ENCODE measurements around the gene PRODH2.
A peak's percentile ranks its signal among the peaks of the same experiment; 100 is the strongest.

PRODH2 gene

DNA sequence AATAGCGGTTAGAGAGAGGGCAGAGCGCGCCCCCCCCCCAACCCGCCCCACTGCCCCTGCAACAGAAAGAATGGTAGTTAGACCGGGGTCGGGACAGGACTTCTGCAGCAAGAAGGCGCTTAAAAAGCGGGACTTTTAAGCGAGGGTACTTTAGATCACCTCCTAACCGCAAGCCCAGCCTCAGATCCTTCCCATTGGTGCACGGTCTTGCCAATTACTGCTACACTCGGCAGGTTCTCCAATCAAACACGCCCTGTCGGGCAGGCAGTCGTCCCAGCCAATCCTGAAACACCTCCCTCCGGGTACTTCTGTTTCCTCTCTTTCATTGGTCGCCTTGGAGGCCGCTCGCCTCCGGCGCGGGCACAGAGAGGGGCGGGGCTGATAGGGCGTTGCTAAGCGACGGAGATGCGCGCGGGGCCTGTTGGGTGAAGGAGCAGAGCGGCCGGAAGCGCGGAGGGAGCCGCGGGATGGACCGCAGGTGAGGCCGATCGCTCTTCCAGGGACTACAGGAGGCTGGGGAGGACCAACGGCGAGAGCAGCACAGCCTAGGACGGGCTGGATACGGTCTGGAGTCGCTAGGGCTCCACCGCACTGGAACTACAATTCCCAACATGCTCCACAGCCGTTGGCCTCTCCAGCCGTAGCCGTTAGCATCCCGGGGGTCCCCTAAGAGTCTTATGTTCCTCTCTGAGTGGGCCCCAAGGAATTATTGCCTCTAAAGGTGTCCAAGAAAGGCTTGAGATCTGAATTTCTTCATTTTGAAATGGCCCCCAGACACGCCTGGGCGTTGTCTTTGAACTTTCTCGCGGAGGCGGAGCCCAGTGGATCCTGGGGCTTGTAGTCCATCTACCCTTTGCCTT is 54.7 kb downstream of the PRODH2 start, which contains the start of gene PROSER3:
Gene PROSER3 (plus strand): TSS at position 428 of the 860 bp plus-strand sequence. CDS start 40 bp downstream, at position 468.
- peak; percentile 98 for DNase-seq (ENCODE audit: low read depth)

DNA sequence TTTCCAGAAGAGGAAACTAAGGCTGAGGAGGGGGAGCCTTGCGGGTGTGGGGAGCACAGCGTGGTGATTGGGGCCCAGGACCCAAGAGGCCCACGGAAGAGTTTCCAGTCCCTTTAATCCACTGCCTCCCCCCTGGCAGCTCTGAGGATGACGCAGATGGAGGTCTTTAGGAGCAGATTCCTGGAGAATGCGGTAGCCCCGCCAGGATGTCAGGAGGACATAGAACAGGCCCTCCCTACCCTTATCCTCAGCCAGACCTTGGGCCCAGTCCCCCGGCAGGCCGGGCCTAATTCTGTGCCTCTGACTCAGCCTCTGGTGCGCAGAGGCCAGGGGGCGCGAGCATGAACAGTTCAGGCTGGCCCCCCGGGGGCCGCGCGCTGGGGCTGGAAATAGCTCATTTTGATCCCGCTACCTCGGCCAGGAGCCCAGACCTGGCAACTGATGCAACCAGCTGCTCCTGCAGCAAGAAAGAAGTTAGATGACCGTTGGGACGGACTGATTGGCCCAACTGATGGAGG is 55.4 kb downstream of the PRODH2 start:
- no peak for DNase-seq (ENCODE audit: low read depth)

GRCh38 chr19:35756377-35757230 is 56.0 kb downstream of the PRODH2 start, which contains the start of gene HSPB6:
Gene HSPB6, minus strand, starts transcription at chr19:35757029. Its CDS starts 21 bp downstream, at chr19:35757008.
- DNase-seq (ENCODE audit: low read depth) = no peak

DNA sequence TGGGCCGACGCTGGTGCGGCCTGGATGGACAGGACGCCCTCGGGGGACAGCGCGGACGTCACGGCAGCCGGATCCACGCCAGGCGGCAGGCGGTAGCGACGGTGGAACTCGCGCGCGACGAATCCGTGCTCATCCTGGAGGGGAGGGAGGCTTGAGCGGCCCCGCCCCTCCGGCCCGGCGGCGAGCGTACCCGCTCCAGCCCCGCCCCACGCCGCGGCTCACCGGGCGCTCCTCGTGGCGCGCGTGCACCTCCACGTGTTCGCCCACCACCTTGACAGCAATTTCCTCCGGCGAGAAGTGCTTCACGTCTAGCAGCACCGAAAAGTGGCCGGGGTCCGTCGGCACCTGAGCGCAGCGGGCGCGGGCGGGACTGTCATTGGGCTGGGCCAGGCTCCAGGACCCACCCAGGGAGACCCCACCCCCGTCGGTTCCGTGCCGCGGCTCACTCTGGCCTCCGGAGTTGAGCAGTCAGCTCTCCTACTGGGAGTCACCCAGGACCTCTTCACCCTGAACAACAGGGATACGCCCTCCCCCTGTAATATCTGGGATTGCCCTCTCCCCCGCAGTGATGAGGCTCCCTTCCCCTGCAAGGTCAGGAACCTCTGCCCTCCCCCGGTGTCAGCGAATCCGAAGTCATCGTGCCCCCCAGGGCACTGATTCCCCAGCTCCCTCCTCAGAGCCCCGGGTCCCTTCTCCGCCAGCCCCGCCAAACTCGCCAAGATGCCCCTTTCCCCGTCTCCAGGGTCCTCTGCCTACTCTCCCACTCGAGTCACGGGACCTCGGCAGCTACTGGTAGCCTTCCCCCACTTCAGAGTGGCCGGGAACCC is 56.9 kb downstream of the PRODH2 start:
- DNase-seq (ENCODE audit: low read depth) = peak; percentile 53

GRCh38 chr19:35755131-35755549 is 57.5 kb downstream of the PRODH2 start:
- no peak for DNase-seq (ENCODE audit: low read depth)

GRCh38 chr19:35754370-35755130 is 58.1 kb downstream of the PRODH2 start:
- no peak for DNase-seq (ENCODE audit: low read depth)

GRCh38 chr19:35753634-35754369 is 58.8 kb downstream of the PRODH2 start:
- DNase-seq (ENCODE audit: low read depth) = no peak

DNA sequence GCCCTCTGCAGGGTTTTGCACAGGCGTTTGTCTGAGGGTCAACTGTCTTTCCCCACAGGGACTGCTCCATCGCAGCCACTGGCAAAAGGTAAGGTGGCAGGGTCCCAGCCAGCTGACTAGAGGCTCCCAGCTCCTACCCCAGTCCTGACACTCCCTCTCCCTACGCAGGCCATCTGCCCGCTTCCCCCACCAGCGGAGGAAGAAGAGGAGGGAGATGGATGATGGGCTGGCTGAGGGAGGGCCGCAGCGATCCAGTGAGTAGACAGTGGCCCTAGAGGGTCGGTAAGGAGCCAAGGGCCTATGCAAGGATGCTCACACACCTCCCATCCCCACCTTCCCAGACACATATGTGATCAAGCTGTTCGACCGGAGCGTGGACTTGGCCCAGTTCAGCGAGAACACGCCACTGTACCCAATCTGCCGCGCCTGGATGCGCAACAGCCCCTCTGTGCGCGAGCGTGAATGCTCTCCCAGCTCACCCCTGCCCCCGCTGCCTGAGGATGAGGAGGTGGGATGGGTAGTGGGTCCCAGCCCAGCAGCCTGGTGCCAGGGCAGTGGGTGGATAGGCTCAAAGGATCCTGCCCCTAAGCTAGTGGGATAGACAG is 59.8 kb downstream of the PRODH2 start:
- no peak for DNase-seq (ENCODE audit: low read depth)

- DNase-seq (ENCODE audit: low read depth) = no peak
These were observed 60.6 kb downstream of the PRODH2 start for GRCh38 chr19:35751839-35752745.

GRCh38 chr19:35750167-35750566 is 62.5 kb downstream of the PRODH2 start:
- DNase-seq (ENCODE audit: low read depth) = no peak
